GM12873 (cell line): ENCODE results near the gene BPGM.

Experiments
- TF ChIP-seq, protein P1 (sequence below): IDR thresholded peaks from 2 replicates; pipeline ENCODE4 v1.5.1; 2012; ENCODE audit warnings: low read depth, mild to moderate bottlenecking, moderate library complexity, low read length, control low read depth; ENCODE audit not compliant: insufficient read depth; ENCODE audit errors: missing control alignments

The BPGM gene

DNA sequence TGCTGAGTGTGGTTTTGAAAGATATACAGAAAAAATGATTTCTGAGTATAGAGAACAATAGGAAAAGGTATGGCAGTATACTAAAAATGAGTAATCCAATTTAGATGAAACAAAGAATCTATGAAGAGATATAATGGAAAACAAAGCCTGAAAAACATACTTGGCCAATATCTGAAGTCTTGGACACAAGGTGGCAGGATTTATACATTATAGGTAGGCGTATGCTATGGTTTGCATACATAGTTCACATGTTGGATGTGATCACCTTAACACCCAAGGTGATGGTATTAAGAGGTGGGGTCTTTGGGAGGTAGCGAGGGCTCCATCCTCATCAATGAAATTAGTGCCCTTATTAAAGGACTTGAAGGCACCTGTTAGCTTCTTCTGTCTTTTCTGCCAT, 34.5 kb upstream of the BPGM start:
- TF ChIP-seq, protein P1, sequence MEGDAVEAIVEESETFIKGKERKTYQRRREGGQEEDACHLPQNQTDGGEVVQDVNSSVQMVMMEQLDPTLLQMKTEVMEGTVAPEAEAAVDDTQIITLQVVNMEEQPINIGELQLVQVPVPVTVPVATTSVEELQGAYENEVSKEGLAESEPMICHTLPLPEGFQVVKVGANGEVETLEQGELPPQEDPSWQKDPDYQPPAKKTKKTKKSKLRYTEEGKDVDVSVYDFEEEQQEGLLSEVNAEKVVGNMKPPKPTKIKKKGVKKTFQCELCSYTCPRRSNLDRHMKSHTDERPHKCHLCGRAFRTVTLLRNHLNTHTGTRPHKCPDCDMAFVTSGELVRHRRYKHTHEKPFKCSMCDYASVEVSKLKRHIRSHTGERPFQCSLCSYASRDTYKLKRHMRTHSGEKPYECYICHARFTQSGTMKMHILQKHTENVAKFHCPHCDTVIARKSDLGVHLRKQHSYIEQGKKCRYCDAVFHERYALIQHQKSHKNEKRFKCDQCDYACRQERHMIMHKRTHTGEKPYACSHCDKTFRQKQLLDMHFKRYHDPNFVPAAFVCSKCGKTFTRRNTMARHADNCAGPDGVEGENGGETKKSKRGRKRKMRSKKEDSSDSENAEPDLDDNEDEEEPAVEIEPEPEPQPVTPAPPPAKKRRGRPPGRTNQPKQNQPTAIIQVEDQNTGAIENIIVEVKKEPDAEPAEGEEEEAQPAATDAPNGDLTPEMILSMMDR, result no peak

DNA sequence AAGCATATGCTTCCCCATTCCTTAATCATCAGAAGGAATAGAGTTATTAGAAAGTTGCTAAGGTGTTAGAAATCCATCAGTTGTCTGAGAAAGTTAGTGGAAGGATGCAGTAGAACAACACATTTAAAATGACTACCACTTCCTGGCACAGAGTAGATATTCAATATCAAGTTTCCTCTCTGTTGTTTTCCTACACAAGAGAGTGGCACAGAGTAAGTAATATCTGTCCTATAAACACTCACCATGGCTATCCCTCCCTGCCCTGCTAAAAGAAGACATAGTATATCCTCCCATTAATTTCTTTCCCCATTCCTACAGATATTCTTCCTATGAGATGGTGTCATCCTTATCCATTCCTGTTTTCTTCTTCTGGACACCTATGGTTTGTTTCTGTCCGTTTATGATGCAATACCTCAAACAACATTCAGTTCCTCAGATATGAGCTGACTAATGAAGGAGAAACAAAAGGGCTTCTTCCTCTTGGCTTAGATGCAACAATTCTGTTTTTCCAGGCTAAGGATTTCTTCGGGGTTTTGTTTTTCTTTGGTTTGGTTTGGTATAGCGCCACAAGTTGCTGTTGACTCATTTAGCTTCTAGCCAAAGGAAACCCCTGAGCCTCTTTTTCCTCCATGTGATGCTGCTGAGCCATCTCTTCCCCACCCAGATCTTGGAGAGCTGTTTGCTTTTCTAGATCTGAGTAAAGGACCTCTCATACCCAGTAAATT, 32.9 kb upstream of the BPGM start:
- TF ChIP-seq, protein P1, result no peak

- TF ChIP-seq, protein P1, result no peak
Measured at GRCh38 chr7:134616611-134617010, 30.0 kb upstream of the BPGM start.

- TF ChIP-seq, protein P1, result no peak
Measured at GRCh38 chr7:134618756-134619530, 27.7 kb upstream of the BPGM start.

- TF ChIP-seq, protein P1, result no peak
Measured at GRCh38 chr7:134619627-134620331, 26.9 kb upstream of the BPGM start.

- TF ChIP-seq, protein P1, result no peak
Measured at GRCh38 chr7:134622303-134622995, 24.2 kb upstream of the BPGM start.
